Sigmoid colon (tissue), 3 donors: ENCODE measurements around the gene ZC3H11A.

Experiments
- POLR2A ChIP-seq, 2 donors: fragments of 450-650 bp; IDR thresholded peaks; one replicate each; pipeline ENCODE4 v1.6.1; 2016; ENCODE audit warnings: antibody characterized with exemption in 2 of 2, mild to moderate bottlenecking in 2 of 2, moderate library complexity in 2 of 2
- TF ChIP-seq, protein P1 (sequence below), 4 experiments: fragments of 450-650 bp in 3 of 4; fragments of 200-600 bp in 1 of 4; IDR thresholded peaks; one replicate each; pipeline ENCODE4 v1.5.1; 2016 to 2019; ENCODE audit warnings: antibody characterized with exemption in 4 of 4, mild to moderate bottlenecking in 3 of 4, moderate library complexity in 2 of 4

DNA sequence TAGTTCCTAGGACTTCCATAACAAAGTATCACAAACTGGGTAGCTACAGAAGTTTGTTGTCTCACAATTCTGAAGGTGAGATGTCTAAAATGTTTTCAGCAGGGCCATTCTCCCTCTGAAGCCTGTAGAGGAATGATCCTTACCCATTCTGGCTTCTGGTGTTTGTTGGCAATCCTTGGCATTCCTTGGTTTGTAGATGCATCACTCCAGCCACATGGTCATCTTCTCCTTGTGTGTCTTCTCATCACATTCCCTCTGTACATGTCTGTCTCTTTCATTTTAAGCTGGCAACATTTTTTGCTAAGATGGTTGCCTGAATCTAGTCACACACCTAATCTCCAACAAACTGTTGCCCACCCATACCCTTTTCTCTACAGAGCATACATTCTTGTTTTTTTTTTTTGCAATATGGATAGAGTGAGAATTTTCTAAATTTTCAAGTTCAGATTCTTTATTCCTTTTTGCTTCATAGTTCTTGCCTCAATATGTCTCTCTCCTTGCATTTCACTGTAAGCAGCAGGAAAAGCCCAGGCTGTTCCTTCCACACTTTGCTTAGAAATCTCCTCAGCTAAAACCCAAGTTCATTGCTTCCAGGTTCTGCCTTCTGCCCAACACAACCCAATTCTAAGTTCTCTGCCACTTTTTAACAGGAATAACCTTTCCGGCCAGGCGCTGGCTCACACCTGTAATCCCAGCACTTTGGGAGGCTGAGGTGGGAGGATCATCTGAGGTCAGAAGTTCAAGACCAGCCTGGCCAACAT lies 18.3 kb downstream of the ZC3H11A start:
- no peak for TF ChIP-seq POLR2A (IDR thresholded peaks at IDR 0.05)
- TF ChIP-seq, protein P1, sequence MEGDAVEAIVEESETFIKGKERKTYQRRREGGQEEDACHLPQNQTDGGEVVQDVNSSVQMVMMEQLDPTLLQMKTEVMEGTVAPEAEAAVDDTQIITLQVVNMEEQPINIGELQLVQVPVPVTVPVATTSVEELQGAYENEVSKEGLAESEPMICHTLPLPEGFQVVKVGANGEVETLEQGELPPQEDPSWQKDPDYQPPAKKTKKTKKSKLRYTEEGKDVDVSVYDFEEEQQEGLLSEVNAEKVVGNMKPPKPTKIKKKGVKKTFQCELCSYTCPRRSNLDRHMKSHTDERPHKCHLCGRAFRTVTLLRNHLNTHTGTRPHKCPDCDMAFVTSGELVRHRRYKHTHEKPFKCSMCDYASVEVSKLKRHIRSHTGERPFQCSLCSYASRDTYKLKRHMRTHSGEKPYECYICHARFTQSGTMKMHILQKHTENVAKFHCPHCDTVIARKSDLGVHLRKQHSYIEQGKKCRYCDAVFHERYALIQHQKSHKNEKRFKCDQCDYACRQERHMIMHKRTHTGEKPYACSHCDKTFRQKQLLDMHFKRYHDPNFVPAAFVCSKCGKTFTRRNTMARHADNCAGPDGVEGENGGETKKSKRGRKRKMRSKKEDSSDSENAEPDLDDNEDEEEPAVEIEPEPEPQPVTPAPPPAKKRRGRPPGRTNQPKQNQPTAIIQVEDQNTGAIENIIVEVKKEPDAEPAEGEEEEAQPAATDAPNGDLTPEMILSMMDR (IDR thresholded peaks at IDR 0.05), result no peak
